HepG2 (cell line): ENCODE results near the gene TRIM8. TPM values are rescaled to one million over a fixed set of nuclear protein-coding genes. Genes with fewer than 3 reads are reported as not detected.
A peak's percentile ranks its signal among the peaks of the same experiment; 100 is the strongest.

Experiments
- AHR ChIP-seq: IDR thresholded peaks from 2 replicates; pipeline ENCODE4 v1.6.1; 2018; ENCODE audit warnings: missing genetic modification reagents, missing compliant biosample characterization
- CENPT ChIP-seq: sonication (generic); formaldehyde crosslinking; IDR thresholded peaks from 2 replicates; pipeline ENCODE4 v1.8.0; 2022; ENCODE audit warnings: low read depth, mild to moderate bottlenecking, moderate library complexity, missing genetic modification reagents
- DPF2 ChIP-seq: sonication (generic); formaldehyde crosslinking; IDR thresholded peaks from 2 replicates; pipeline ENCODE4 v1.4.0; 2020; ENCODE audit warnings: mild to moderate bottlenecking, low read depth, missing genetic modification reagents, borderline replicate concordance
- HHEX ChIP-seq: IDR thresholded peaks from 2 replicates; pipeline ENCODE4 v1.6.1; 2016; ENCODE audit warnings: control low read depth
- HINFP ChIP-seq: sonication (generic); formaldehyde crosslinking; IDR thresholded peaks from 2 replicates; pipeline ENCODE4 v1.4.0; 2020; ENCODE audit warnings: low read depth, mild to moderate bottlenecking, missing genetic modification reagents
- HNRNPK ChIP-seq: fragments of 200-400 bp; formaldehyde crosslinking; IDR thresholded peaks from 2 replicates; pipeline ENCODE4 v1.6.1; 2018; ENCODE audit warnings: low read length, low read depth, moderate library complexity, mild to moderate bottlenecking; ENCODE audit not compliant: poor library complexity, severe bottlenecking
- NCOA2 ChIP-seq: sonication (generic); formaldehyde crosslinking; IDR thresholded peaks from 2 replicates; pipeline ENCODE4 v1.8.0; 2022; ENCODE audit warnings: inconsistent platforms
- NR2F6 ChIP-seq, 2 experiments: IDR thresholded peaks; 2 replicates each; pipeline ENCODE4 v1.6.1; 2016; ENCODE audit warnings: antibody characterized with exemption in 1 of 2, mild to moderate bottlenecking in 1 of 2
- PATZ1 ChIP-seq: sonication (generic); formaldehyde crosslinking; IDR thresholded peaks from 2 replicates; pipeline ENCODE4 v1.4.0; 2020; ENCODE audit warnings: missing genetic modification reagents
- PAWR ChIP-seq: sonication (generic); formaldehyde crosslinking; IDR thresholded peaks from 2 replicates; pipeline ENCODE4 v1.4.0; 2020; ENCODE audit warnings: missing genetic modification reagents, mild to moderate bottlenecking, borderline replicate concordance
- PRPF4 ChIP-seq: fragments of 200-400 bp; formaldehyde crosslinking; IDR thresholded peaks from 2 replicates; pipeline ENCODE4 v1.6.1; 2016; ENCODE audit warnings: low read length, low read depth; ENCODE audit not compliant: poor library complexity, severe bottlenecking
- SAFB2 ChIP-seq: sonication (generic); formaldehyde crosslinking; IDR thresholded peaks from 2 replicates; pipeline ENCODE4 v1.5.1; 2020; ENCODE audit warnings: missing genetic modification reagents, low read depth, mild to moderate bottlenecking, borderline replicate concordance
- ZBTB1 ChIP-seq: sonication (generic); formaldehyde crosslinking; IDR thresholded peaks from 2 replicates; pipeline ENCODE4 v1.4.0; 2020; ENCODE audit warnings: missing genetic modification reagents, borderline replicate concordance
- ZNF598 ChIP-seq: sonication (generic); formaldehyde crosslinking; IDR thresholded peaks from 2 replicates; pipeline ENCODE4 v1.5.1; 2020; ENCODE audit warnings: mild to moderate bottlenecking, missing genetic modification reagents, borderline replicate concordance
- ZNF629 ChIP-seq: sonication (generic); formaldehyde crosslinking; conservative IDR thresholded peaks from 2 replicates; pipeline ENCODE4 v1.5.0; 2020; ENCODE audit warnings: missing genetic modification reagents
- ZNF709 ChIP-seq: sonication (generic); formaldehyde crosslinking; IDR thresholded peaks from 2 replicates; pipeline ENCODE4 v1.5.0; 2020; ENCODE audit warnings: mild to moderate bottlenecking, missing genetic modification reagents
- ZNF766 ChIP-seq: sonication (generic); formaldehyde crosslinking; IDR thresholded peaks from 2 replicates; pipeline ENCODE4 v1.5.0; 2020; ENCODE audit warnings: missing genetic modification reagents, borderline replicate concordance
- ZNF776 ChIP-seq: sonication (generic); formaldehyde crosslinking; IDR thresholded peaks from 2 replicates; pipeline ENCODE4 v1.4.0; 2020; ENCODE audit warnings: mild to moderate bottlenecking, missing genetic modification reagents
- ZNF788 ChIP-seq: sonication (generic); formaldehyde crosslinking; IDR thresholded peaks from 2 replicates; pipeline ENCODE4 v1.5.0; 2020; ENCODE audit warnings: mild to moderate bottlenecking, missing genetic modification reagents, borderline replicate concordance
- ZSCAN21 ChIP-seq: sonication (generic); formaldehyde crosslinking; IDR thresholded peaks from 2 replicates; pipeline ENCODE4 v1.8.0; 2022; ENCODE audit warnings: mild to moderate bottlenecking, missing genetic modification reagents, moderate library complexity, borderline replicate concordance
- polyA plus RNA-seq, 8 experiments: library from polyadenylated mRNA; depleted of rRNA in 3 of 8; stranded (reverse) in 7 of 8; unstranded in 1 of 8; fragments of >200 nt; fragmentation: Illumina TruSeq in 4 of 8; extraction: Trizol in 4 of 8; gene quantifications; 2 replicates each; pipeline versions ENCODE4 v1.2.1 to v1.2.3, GENCODE V29; 2011 to 2016; ENCODE audit warnings: low read depth in 4 of 8, missing spikeins in 1 of 8, mixed read lengths in 1 of 8; ENCODE audit not compliant: insufficient read depth in 1 of 8
- total RNA-seq, 5 experiments: library from RNA; depleted of rRNA; stranded (reverse); fragments of >200 nt; fragmentation: Illumina TruSeq; extraction: Trizol; gene quantifications; 2 replicates each; pipeline ENCODE4 v1.2.3, GENCODE V29; 2016; ENCODE audit warnings: low read depth in 1 of 5
- TF ChIP-seq, protein P1 (sequence below): sonication (generic); formaldehyde crosslinking; IDR thresholded peaks from 2 replicates; pipeline ENCODE4 v1.9.0; 2022; ENCODE audit warnings: low read depth, missing genetic modification reagents
- TF ChIP-seq, protein P2 (sequence below): sonication (generic); formaldehyde crosslinking; conservative IDR thresholded peaks from 2 replicates; pipeline ENCODE4 v1.8.0; 2022; ENCODE audit warnings: mild to moderate bottlenecking, moderate library complexity, missing genetic modification reagents

TRIM8 gene
- total and polyA plus RNA-seq, 2 of the 13 experiments (the other 11 are each of a cell fraction or from before 2014, with no cell fraction given): 38.9 to 66.5 TPM

DNA sequence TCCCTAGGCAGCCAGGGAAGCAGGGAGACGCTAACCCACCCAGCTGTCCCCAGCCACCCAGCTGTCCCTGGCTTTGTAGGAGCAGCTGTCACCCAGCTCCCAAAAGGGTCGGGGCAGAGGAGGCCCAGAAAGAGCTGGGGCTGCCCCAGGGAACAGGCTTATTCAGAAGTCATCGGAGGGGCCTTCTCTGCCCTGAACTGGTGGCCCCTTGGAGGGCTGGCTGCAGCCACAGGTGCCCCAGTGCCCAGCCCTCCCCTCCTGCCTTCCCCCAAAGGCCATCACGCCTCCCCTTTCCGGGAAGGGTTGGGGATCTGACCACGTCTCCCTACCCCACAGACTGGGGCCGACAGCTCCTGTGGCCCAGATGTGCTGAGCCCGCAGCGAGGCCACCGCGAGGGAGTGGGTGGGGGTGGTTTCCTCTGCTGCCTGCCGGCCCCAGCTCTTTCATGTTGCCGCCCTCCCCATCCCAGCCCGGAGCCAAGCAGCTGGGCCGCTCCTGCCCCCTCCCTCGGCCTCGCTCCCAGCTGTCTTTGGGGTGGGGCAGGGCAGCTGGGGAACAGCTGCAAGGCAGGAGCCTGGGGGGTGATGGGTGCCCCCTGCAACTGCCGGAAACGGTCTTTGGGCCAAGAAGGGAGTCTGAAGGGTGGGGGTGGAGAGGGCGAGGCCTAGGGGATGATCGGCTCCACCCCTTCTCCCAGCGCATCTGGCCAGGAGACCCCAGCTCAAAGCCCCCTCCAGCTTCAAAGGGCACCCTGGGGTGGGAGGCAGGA lies 16.8 kb downstream of the TRIM8 start (continued):
- TF ChIP-seq, protein P1, sequence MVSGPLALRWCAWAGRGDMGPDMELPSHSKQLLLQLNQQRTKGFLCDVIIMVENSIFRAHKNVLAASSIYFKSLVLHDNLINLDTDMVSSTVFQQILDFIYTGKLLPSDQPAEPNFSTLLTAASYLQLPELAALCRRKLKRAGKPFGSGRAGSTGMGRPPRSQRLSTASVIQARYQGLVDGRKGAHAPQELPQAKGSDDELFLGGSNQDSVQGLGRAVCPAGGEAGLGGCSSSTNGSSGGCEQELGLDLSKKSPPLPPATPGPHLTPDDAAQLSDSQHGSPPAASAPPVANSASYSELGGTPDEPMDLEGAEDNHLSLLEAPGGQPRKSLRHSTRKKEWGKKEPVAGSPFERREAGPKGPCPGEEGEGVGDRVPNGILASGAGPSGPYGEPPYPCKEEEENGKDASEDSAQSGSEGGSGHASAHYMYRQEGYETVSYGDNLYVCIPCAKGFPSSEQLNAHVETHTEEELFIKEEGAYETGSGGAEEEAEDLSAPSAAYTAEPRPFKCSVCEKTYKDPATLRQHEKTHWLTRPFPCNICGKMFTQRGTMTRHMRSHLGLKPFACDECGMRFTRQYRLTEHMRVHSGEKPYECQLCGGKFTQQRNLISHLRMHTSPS (CRISPR knock-in tag): no peak
- peak; percentile 66 for TF ChIP-seq ZNF709 (CRISPR knock-in tag)
- peak; percentile 38; the same call in 1 of the 2 replicates for TF ChIP-seq HINFP (CRISPR knock-in tag)
- 0 out of 2 replicates have a peak, but pooled peaks have one; percentile 22 for TF ChIP-seq NR2F6 (IDR thresholded peaks at IDR 0.05)
- peak; percentile 62 for TF ChIP-seq NR2F6 (CRISPR knock-in tag; IDR thresholded peaks at IDR 0.05)
- peak; percentile 100 for TF ChIP-seq PATZ1
- TF ChIP-seq HNRNPK: peak; percentile 100
- TF ChIP-seq PRPF4: no peak
- TF ChIP-seq ZNF788 (CRISPR knock-in tag): no peak
- peak; percentile 73; the same call in 1 of the 2 replicates for TF ChIP-seq ZNF776 (CRISPR knock-in tag)
- TF ChIP-seq ZNF629 (CRISPR knock-in tag): no peak
- no peak for TF ChIP-seq AHR (CRISPR knock-in tag)
- TF ChIP-seq ZSCAN21 (CRISPR knock-in tag): no peak
- TF ChIP-seq ZBTB1 (CRISPR knock-in tag): no peak
- TF ChIP-seq NCOA2: peak; percentile 68
- TF ChIP-seq CENPT: no peak
- TF ChIP-seq PAWR: no peak
- TF ChIP-seq, protein P2, sequence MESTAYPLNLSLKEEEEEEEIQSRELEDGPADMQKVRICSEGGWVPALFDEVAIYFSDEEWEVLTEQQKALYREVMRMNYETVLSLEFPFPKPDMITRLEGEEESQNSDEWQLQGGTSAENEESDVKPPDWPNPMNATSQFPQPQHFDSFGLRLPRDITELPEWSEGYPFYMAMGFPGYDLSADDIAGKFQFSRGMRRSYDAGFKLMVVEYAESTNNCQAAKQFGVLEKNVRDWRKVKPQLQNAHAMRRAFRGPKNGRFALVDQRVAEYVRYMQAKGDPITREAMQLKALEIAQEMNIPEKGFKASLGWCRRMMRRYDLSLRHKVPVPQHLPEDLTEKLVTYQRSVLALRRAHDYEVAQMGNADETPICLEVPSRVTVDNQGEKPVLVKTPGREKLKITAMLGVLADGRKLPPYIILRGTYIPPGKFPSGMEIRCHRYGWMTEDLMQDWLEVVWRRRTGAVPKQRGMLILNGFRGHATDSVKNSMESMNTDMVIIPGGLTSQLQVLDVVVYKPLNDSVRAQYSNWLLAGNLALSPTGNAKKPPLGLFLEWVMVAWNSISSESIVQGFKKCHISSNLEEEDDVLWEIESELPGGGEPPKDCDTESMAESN: 0 out of 2 replicates have a peak, but pooled peaks have one; percentile 62
- no peak for TF ChIP-seq ZNF766
- TF ChIP-seq DPF2 (CRISPR knock-in tag): no peak
- TF ChIP-seq ZNF598 (CRISPR knock-in tag): no peak
- TF ChIP-seq HHEX (CRISPR knock-in tag): no peak
- no peak for TF ChIP-seq SAFB2 (CRISPR knock-in tag)
